IPS DF 19.7 (cell line): ENCODE results near the gene ABCC5.
"Not testable (repeated sequence)": the region's sequence is repeated elsewhere in the genome, so short reads cannot be mapped to it uniquely, and the experiment has no call there.

Source experiments
- DNase-seq: peaks from one replicate; pipeline ENCODE4 v3.0.0-alpha.2; 2013; ENCODE audit warnings: low read depth, low spot score

The ABCC5 gene

DNA sequence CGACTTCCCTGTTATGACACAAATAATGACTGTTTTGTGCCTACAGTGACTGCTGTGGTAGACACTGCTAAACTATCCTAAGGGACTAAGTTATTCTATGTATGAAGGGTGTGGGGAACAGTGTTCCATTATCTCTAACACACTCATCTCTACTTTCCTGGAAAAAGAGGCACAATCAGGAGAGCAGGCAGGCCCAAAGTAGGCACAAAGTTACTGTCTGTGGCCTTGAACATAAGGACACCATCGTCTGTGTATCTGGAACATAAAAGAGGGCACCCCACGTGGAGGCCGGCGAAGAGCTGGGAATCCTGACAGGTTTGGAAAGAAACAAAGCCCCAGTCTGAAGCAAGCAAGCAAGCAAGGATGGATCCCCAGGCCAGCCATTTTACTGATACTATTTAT is 1.5 kb downstream of the ABCC5 start:
- DNase-seq, result no peak

DNA sequence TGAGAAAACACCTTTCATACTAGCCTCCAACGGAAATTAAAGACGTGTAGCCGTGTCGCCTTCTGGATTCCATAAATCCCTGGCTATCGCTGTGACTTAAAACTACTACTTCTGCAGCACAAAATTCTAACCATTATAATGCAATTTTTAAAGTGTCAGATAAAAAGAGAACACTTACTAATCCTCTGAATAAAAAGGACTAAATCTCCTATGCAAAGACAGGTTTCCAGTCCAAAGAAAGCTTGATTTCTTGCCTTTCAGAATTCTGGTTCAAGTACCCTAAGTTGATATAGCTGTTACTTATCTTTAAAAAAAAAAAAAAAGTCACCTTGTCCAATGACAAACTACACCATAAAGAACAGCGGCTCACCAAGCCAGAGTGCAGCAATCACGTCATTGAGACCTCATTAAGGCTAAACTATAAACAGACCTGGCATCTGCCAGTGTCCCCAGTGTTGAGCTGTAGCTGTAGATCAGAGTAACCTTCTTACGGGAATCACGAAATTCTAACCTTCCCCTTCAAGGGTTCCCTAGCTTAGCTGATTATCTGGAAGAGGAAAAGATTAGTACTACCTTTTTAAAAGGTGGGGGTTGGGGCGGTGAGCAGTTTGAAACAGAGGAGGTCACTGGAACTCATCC is 2.2 kb downstream of the ABCC5 start:
- DNase-seq, result no peak

DNA sequence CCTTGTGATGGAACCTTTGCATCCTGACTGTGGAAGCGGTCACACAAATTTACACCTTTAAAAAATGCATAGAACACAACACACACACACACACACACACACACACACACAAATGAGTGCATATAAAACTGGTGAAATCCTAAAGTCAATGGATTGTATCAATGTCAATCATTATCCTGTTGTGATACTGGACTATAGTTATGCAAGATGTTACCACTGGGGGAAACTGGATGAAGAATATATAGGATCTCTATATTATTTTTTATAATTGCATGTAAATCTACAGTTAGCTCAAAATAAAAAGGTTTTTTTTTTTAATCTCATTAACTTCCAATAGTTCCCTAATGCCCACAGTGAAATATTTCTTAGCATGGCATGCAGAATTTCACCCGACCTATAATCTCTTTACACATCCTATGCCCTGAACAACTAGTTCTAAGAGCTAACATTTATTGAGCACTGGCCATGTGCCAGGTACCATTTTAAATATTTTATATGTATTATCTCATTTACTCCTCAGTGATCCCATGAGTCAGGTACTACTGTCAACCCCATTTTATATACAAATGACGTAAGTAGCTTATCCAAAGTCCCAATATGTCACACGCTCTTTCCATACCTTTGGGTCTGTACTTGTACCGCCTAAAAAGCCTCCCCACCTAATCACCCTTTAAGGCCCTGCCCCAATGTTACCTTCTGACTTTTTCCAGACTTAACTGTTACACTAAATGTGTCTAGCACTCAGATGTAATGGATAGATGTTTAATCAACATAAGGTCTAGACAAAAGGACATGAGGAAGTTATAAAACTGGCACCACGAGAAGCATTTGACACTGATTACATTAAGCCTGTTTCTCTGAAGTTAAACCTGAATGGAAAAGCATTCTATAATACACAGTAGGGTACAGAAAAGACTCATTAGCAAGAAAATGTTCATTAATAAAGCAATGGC is 5.5 kb downstream of the ABCC5 start:
- DNase-seq, result no peak

DNA sequence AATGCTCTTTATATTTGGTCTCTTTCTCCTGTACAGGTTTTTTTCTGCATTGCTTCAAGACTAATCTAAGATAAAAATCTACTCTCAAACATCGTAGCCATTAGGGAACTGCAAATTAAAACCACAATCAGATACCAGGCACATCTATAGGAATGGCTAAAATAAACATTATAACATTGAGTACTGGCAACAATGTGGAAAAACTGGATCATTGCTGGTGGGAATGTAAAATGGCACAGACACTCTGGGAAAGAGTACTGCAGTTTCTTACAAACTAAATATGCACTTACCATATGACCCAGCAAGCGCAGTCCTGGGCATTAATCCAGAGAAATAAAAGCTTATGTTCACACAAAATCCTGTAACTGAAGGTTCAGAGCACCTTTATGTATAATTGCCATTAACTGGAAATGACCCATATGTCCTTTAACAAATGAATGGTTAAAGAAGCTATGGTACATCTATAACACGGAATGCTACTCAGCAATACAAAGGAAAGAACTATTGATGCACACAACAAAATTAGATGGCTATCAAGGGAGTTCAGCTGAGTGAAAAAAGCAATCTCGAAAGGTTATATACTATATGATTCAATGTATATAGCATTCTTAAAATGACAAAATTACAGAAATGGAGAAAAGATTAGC is 6.3 kb downstream of the ABCC5 start:
- DNase-seq, result no peak

DNA sequence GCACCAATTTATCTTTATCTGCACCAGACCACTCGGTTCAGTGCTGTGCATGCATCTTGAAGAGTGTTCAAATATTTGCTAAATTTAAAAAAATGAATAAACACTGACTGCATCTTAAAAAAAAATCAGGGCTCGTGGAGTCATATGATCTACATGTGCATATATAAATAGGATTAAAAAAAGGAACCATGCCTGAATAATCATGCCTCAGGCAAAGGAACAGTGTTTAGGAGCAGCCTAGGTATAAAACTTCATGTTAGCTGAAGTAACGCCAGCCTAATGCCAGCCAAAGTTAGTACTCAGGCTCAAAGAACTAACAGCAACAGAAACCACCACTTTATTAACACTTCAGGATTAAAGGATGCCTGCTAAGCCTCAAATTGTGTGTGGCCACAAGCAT is 9.5 kb downstream of the ABCC5 start:
- DNase-seq, result no peak

DNA sequence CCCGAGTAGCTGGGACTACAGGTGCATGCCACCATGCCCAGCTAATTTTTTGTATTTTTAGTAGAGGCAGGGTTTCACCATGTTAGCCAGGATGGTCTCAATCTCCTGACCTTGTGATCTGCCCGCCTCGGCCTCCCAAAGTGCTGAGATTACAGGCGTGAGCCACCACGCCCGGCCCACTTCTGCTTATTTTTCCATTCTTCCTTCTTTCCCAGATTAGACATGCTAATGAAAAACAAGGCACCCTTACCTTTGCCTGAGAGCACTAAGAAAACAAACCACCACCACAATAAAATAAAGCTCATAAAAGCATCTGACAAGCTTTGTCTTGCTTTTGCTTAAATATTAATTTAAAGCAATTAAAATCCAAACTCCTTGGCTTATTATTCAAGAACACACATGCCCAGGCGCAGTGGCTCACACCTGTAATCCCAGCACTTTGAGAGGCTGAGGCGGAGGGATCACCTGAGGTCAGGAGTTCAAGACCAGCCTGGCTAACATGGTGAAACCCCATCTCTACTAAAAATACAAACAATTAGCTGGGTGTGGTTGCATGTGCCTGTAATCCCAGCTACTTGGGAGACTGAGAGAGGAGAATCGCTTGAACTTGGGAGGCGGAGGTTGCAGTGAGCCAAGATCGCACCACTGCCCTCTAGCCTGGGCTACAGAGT is 10.4 kb downstream of the ABCC5 start:
- not testable (repeated sequence) for DNase-seq

DNA sequence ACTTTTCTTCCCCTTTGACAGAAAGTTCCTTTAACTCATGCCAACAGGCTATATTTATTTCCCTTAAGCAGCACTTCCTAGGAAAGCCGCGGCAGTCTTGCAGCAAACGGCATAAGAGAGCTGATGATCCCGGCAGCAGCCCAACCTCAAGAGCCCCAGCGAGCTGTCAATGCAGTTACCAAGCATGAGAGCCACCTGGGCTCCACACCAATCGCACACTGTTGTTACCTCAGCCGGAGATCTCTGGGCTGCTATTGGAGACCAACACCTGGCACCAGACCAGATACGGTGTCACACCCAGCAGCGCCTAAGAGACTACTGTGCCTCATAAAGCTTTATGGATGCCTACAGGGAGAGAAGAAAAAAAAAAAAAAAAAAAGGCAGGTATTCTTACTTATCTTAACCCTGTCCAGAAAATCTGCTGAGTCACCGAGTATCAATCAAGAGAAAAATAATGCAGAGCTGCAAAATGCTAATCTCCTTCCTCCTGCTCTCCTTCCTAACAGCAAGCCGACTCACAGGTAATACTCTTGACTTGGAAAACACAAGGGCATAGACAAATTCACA is 11.7 kb downstream of the ABCC5 start:
- no peak for DNase-seq

DNA sequence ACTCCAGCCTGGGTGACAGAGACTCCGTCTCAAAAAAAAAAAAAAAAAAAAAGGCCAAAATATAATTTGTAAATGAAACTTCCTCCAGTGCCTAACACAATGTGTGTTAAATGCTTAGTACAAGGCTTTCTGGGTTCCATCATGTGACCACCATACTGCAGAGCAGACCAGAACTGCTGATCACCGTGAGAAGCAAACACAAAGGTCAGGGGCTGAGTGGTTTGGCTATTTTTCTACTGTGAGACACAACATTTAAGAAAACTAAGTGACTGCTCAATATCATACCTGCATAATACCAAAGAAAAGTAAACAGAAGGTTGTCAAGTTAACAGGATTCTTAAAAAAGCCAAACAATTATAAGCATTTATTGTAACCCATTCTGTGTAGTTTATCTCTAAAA is 13.2 kb downstream of the ABCC5 start:
- no peak for DNase-seq

DNA sequence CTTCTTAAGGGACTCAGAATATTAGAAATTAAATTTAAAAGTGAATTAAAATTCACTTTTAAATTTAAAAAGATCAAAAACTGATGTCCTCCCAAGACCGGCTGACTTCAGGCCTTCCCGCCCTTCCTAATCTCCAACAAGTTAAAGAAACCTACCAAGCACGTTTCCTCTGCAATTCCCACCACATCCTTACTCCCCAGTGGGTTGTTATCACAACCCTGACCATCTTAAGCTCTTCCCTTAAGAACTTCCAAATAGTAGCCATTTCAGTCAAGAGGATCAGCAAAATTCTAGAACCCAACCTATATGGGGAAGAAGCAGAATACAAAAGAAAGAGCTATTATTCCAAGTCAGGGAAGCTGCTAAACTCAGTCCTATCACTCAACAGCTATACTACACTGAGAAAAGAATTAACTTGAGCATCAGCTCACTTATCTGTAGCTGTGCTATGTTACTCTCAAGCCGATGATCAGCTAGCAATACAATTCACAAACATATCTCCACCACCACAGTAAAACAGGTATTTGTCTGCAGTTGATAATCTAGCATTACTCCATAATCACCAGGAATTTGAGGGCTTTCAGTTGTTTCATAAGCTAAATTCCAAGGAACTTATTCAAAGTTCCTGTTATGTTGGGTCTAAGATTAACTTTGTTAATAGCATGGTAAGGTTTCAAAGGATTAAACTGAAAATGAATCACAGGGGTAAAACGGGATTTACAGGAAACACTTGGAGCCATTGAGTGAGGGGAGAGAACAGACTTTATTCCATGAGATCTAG is 14.3 kb downstream of the ABCC5 start:
- DNase-seq, result no peak

DNA sequence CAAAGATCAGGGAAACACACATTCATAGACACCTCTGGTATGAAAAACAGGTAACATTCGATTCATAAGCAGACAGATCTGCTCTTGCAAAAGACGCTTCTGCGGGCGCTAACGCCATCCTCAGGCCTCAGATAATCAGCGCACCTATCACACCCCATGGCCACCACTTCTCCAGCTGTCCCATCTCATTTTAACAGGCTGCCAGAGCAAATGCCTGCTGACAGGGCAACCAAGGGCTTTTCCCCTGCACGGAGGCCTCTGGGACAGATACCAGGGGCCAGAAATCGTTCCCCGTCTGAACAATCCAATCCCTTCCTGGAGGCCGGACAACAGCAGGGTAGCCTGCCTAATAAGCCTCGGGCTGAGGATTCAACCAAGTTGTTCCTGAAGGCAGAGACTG is 15.2 kb downstream of the ABCC5 start:
- no peak for DNase-seq

DNA sequence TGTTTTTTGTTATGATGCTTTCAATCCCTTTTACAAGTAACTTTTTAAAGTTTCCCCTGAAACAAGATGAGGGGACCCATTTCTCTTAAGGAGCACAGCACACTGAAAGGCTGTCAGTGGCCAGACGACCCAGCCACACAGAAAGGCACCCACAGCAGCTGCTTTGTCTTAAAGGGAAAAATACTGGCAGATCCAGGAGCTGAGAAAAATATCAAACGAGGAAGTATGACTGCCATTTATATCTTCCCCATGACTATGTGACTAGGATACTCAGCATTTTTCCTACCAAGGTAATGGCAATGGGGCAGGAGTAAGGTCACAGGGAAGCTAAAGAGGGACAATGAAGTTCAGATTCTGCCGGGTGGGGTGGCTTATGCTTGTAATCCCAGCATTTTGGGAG is 15.9 kb downstream of the ABCC5 start:
- no peak for DNase-seq

DNA sequence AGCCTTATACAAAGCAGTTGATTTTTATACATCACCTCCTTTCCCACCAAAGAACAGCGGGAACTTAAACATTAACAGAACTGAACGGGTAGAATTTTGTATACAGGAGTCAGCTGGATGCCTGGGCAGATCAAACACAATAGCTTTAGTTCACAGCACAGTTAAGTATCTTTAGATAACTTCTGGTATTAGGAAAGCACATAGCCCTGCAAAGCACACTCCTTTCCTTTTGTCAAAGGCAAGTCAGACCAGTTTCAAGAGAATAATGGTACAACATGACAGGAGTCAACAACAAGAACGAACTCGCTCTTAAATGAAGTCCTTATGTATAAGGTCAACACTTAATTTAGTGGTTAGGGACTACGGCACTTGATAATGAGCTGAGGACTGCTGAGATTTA is 26.3 kb downstream of the ABCC5 start:
- no peak for DNase-seq

DNA sequence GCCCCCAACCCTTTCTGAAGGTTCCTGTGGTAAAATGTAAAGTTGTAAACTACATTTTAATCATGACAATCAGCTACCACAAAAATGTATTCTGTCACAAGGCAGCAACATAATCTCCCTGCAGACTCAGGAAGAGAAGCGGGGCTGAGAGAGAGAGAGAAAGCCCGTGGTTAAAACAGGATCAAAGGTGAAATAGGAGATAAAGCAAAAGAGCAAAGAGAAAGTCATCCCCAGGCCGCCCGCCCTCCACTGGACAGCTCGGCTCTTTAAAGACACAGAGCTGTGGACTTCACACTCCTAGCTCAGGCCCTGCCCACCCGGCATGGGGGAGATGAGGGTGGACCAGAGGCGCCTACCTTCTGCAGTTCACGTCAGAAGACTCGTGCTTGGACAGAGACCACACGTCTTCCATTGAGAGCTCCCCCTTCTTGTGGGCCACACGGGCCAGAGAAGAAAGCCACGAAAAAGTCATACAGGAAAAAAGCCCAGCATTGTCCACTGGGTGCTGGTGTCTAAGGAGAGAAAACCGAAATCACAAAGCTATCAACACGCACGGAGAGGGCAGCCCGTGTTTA is 29.4 kb downstream of the ABCC5 start:
- no peak for DNase-seq

DNA sequence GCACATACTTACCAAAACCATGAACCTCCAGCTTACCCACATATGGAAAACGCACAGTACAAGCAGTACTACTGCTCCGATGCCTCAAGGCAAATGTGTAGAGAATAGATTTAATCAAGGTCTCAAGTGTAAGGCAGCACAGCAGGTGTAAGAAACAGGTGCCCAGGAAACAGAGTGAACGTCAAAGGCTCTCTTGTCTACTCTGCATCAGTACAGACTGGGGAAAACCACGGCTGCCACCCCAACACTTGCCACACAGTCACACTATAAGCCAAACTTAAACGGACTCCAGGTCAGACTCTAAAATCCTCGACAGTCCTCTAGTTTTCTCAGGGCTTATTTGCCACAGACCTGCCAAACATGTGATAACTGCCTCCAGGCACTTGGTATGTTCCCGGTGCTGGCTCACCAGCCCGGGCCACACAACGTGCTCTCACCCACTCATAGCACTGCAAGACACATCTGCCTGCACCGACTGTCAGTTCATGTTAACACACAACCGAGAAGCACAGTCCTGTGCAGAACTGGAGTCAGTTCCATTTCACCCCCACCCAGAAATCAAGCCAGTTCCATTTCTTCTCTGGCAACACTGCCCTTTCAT is 30.6 kb downstream of the ABCC5 start:
- no peak for DNase-seq

DNA sequence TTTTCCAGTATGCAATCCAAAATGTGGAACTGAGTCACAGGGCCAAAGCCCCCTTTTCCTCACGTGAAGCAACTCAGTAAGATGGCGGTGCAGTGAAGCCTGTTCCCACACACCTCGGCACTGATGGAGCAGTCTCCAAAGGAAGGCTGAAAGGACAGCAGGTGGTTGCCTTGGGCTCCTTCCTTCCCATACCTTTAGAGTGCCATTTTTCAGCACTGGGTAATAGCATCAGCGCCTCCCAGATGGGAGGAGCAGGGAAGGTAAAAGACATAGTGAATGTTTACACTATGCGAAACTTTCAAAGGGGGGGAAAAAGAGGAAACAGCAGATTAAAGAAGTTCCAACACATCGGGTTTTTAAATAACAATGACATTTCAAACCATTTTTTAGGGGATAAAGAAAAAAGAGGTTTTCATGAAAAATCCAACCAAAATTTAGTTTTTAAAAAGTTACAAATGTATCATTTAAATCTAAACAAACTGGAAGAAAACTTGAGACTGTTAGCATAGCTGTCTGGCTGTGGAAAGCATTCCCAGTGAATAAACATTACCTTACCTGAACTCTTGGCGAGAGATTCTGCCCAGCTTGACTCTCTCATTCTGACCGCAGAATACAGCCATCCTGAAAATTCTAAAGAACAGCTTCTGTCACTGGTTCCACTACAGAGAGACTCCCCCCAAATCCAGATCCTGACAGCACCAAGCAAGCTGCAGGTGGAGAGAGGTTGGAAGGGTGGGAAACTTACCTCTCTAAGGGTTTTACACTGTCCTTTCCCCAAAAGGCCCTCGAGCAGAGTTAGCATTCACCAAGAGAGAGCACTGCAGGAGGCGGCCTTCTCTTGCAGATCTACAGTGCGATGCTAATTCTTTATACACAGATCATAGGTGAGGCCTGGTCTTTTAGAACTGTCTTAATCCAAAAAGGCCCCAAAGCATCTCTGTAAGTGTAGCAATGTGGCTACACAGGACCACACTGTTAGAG is 32.6 kb downstream of the ABCC5 start:
- no peak for DNase-seq

DNA sequence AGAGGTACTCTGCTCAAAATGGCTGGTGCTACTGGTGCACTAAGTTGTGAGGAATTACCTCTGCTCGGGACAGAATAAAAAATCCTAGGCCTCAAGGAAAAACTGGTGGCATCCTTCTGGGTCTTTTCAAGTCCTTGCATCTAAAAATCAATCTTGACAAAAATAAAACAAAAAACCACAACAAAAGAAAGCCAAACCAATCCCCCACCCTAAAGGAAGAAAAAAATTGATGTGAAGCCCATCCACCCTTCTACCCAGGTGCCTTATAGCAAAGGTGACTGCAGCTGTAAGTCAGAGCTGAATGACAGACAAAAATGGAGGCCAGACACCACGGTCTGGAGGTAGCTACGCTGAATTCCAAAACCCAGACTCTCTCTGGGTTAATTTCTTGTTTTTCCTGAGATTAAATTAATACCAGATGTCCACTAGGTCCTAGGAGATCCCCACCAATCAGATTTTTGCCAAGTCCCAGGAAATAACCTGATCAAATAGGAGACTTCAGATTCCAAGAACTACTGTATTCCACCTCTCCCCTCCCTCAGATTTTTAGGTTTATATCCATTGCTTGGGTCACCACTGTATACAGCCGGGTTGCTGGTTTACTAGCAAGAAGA is 33.5 kb downstream of the ABCC5 start:
- DNase-seq, result no peak

DNA sequence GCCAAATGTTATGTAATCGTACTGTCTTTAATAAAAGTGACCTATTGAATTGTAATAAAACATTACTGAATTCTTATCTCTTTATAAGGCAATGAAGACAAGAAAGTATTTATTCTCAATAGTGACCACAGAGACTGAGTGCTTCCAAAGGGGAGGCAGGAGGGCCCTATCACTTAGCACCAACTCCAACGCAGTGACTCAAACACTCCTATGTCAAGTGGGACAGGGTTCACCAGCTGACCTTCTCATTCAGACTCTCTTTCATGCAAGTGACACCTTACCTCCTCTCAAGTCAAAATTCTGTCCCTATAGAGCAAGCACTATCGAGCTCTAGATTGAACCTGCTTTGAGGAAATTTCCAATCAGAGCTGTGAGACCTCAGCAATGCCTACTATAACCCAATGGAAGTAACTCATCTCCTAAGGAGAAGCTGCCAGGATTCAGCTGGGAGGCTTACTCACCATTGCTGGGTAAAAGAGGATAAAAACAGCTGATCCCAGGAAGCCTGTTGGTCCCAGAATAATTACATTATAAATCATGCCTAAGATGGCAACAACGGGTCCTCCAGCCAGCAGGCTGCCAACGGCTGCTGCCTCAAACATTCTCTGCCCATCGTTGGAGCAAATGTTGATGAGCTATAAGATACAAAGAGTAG is 35.6 kb downstream of the ABCC5 start:
- no peak for DNase-seq

DNA sequence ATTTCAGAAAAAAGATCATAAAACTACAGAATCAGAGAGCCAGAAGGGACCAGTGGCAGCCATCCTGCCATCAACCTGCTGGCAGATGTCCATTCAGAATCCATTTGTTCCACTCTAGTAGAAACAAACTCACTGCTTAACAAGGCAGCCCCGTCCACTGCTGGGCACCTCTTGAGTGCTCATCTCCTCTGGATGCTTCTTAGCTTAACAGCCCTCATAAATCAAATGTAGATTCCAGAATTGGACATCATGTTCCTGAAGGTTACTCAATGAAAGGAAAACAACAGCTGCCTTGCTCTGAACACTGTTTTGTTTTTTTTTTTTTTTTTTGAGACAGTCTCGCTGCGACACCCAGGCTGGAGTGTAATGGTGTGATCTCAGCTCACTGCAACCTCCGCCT is 37.3 kb downstream of the ABCC5 start:
- DNase-seq, result no peak
